Cortex of kidney (tissue), 1 donor: Measurements from ENCODE around the gene ICOSLG.
"Not testable (repeated sequence)": the region's sequence is repeated elsewhere in the genome, so short reads cannot be mapped to it uniquely, and the experiment has no call there.

Experiments
- DNase-seq: peaks from one replicate; lab custom pipeline; 2025; lab: John Stamatoyannopoulos, UW

ICOSLG gene

DNA sequence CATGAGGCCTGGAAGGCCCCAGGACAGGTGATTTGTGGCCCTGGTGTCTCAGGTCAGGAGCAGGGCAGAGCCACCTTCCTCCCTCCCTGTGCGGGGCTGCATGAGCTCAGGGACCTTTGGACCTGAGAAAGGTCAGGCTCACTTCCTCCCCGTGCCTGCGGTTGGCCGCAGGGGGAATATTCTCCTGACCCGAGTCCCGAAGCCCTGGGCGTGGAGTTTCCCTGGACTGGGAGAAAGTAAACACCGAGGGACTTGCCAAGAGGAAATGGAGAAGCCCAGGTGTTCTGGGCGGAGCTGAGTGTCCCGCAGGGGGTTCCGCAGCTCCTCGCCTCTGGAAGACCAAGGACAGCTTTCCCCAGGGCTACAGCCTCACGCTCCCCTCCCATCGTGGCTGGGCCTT is 64.6 kb downstream of the ICOSLG start:
- not testable (repeated sequence) for DNase-seq

DNA sequence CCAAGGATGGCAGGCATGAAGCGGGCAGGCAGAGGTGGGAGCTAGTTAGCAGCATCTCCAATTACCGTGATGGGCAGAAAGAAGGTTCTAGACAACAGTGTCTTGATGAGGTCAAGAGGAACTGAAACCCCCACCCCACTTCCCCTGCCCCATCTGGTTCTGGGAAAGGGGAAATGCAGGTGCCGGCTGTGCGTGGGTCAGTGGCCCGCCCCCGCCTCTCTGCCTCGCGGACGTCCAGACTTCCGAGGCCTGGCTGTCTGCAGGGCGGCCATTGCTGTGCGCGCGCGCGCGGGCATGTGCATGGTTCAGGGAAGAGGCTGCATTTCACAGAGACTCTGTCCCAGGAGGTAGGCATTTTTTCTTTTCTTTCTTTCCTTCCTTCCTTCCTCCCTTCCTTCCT is 65.6 kb downstream of the ICOSLG start:
- not testable (repeated sequence) for DNase-seq
